Adrenal gland (tissue), 12 donors: ENCODE data around the gene LAMA1. TPM values are rescaled to one million over a fixed set of nuclear protein-coding genes. Genes with fewer than 3 reads are reported as not detected.

Experiments used
- DNase-seq, 7 donors: peaks; one replicate each; pipeline ENCODE4 v3.0.0-alpha.2; 2019 to 2020
- H3K27ac ChIP-seq, 5 donors: fragments of 200-600 bp; sonication (generic) in 4 of 5; 1 replicate in 3 of 5; 2 replicates in 2 of 5; pipeline versions ENCODE4 v1.5.1 to v1.8.0; 2016 to 2020; ENCODE audit warnings: mild to moderate bottlenecking in 1 of 5
- H3K27me3 ChIP-seq: fragments of 200-600 bp; 2 replicates; pipeline ENCODE4 v1.8.0; 2021
- H3K36me3 ChIP-seq, 2 donors: fragments of 200-600 bp; replicated peaks in 1 of 2; 1 replicate in 1 of 2; 2 replicates in 1 of 2; pipeline versions ENCODE4 v1.5.1 to v1.8.0; 2018 to 2022
- H3K4me1 ChIP-seq, 2 donors: fragments of 200-600 bp; replicated peaks in 1 of 2; 1 replicate in 1 of 2; 2 replicates in 1 of 2; pipeline versions ENCODE4 v1.5.1 to v1.8.0; 2018 to 2021
- H3K4me3 ChIP-seq, 4 donors: fragments of 200-600 bp; sonication (generic) in 3 of 4; one replicate each; pipeline ENCODE4 v1.5.1; 2016 to 2018
- H3K9me3 ChIP-seq, 3 donors: fragments of 200-600 bp; sonication (generic) in 1 of 3; replicated peaks in 1 of 3; 1 replicate in 2 of 3; 2 replicates in 1 of 3; pipeline versions ENCODE4 v1.5.1 to v1.8.0; 2016 to 2021
- CTCF ChIP-seq, 6 experiments: fragments of 450-650 bp in 4 of 6; fragments of 200-600 bp in 2 of 6; sonication (generic) in 1 of 6; IDR thresholded peaks; 1 replicate in 5 of 6; 2 replicates in 1 of 6; pipeline versions ENCODE4 v1.5.1 to v1.8.0; 2016 to 2021; ENCODE audit warnings: antibody characterized with exemption in 6 of 6, mild to moderate bottlenecking in 2 of 6, moderate library complexity in 1 of 6
- POLR2A ChIP-seq, 2 donors: fragments of 450-650 bp; IDR thresholded peaks; one replicate each; pipeline ENCODE4 v1.6.1; 2017; ENCODE audit warnings: antibody characterized with exemption in 2 of 2, mild to moderate bottlenecking in 2 of 2, moderate library complexity in 1 of 2
- WGBS, 4 donors: extraction: QIAGEN DNeasy Blood & Tissue Kit in 2 of 4; methylation state at CpG; one replicate each; pipeline versions ENCODE4 v1.1.5 to v1.1.7; 2013 to 2017; 5-methylcytosine and 5-hydroxymethylcytosine counted together
- intact Hi-C, 2 donors: fragments of 100-400 bp; cut with DNase I; formaldehyde crosslinking; loops; one replicate each; pipeline versions ENCODE4 v1.14.1 to v1.15.0; 2022 to 2023
- polyA plus RNA-seq, 3 donors: library from polyadenylated mRNA; stranded (reverse); fragments of 200-250 nt in 2 of 3; fragments of 350-450 nt in 1 of 3; fragmentation: Illumina TruSeq in 1 of 3; extraction: RNeasy Lipid Tissue Mini Kit (QIAGEN cat#74804) in 1 of 3; gene quantifications; one replicate each; pipeline ENCODE4 v1.2.3, GENCODE V29; 2013 to 2014
- total RNA-seq, 9 donors: library from RNA; depleted of rRNA in 4 of 9; stranded (reverse); fragments of >200 nt in 4 of 9; fragments of 120-200 nt in 1 of 9; fragmentation: NEBNext Ultra II Directional in 1 of 9; extraction: Animal tissue kit (Norgen Biotek cat#: 25700) in 1 of 9; gene quantifications; one replicate each; pipeline versions ENCODE4 v1.1.0 to v1.2.4, GENCODE V29; 2013 to 2023
- donor health status: healthy with polysubstance abuse.
- donor health status: Bipolar disorder and iron deficiency.
- donor health status: DM: yes; HTN: yes; CAD: no.
- donor health status: DM: no; HTN: no; CAD: no.
- donor health status: DM: no; HTN: no; CAD: no.
- donor health status: DM: yes; HTN: yes; CAD: no.

Gene LAMA1
- total and polyA plus RNA-seq, 12 donors: 0.07 to 0.55 (median 0.17) TPM

DNA sequence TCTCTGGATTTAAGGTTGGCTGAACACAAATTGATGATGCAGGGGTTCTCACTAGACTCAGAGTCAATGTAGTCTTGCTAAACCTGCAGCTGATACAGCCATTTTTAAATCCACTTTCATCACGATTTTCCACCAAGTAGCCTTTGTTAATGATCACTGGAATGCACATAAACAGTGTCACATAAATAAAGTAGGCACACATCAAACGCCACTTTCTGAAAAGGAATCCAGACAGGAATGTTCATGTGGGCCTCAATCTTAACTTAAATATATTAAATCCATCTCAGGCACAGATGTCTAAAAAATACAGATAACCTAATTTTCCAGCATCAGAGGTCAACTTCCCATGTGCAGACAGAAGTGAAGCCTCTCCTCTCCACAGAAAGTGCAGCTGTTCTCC, 58.3 kb downstream of the LAMA1 start:
- intact Hi-C loops: no loop called here
- WGBS, 4 donors: 53 to 60% (median 56%) methylated on average over 2 of the region's 2 CpGs
- TF ChIP-seq POLR2A (IDR thresholded peaks at IDR 0.05) (no peak), CTCF (IDR thresholded peaks at IDR 0.05) (no peak)
- DNase-seq: no peak
- no peaks in the 10 kb centered on the region for H3K4me1 ChIP-seq
- no peaks in the 10 kb centered on the region for H3K36me3 ChIP-seq
- H3K27ac ChIP-seq: no peak overlapping the region
- H3K4me3 ChIP-seq: no peak overlapping the region
- no peaks in the 10 kb centered on the region for H3K9me3 ChIP-seq
- peaks cover 3% of the 10 kb centered on the region for H3K27me3 ChIP-seq

GRCh38 chr18:7056026-7056425, 61.6 kb downstream of the LAMA1 start:
- Histone ChIP-seq H3K4me1 (no peaks in the 10 kb centered on the region), H3K9me3 (no peaks in the 10 kb centered on the region), H3K27ac (no peak overlapping the region), H3K36me3 (no peaks in the 10 kb centered on the region), H3K4me3 (no peak overlapping the region), H3K27me3 (no peaks in the 10 kb centered on the region)
- WGBS, 4 donors: 71 to 92% (median 85%) methylated on average over 6 of the region's 6 CpGs
- intact Hi-C loops: no loop called here
- DNase-seq: no peak
- no peak for TF ChIP-seq CTCF (IDR thresholded peaks at IDR 0.05)
- no peak for TF ChIP-seq POLR2A (IDR thresholded peaks at IDR 0.05)

DNA sequence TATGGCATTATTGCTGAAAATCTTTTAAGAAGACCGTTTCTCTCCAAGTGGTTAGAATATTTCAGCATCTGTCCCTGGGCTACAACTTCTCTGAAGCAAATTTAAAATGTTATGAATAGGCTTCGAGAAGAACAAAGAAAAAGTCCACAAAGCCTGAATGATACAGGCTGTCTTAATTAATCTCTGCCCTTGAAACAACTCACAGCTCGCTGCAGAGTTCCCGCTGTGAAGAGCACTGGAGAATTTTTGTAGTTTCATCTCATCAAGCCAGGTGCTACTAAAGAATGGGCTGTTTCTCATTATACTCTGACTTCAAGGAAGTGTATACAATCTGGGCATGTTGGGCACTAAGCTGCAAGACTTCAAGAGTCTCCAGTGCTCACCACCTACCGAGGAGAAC, 67.6 kb downstream of the LAMA1 start:
- H3K36me3 ChIP-seq: no peaks in the 10 kb centered on the region
- intact Hi-C loops: no loop called here
- 63 to 74% (median 66%) methylated on average over 5 of the region's 5 CpGs for WGBS, 4 donors
- no peak overlapping the region for H3K4me3 ChIP-seq
- no peak overlapping the region for H3K27ac ChIP-seq
- H3K4me1 ChIP-seq: no peaks in the 10 kb centered on the region
- no peaks in the 10 kb centered on the region for H3K27me3 ChIP-seq
- no peak for DNase-seq
- TF ChIP-seq POLR2A (IDR thresholded peaks at IDR 0.05): no peak
- no peak for TF ChIP-seq CTCF (IDR thresholded peaks at IDR 0.05)
- no peaks in the 10 kb centered on the region for H3K9me3 ChIP-seq

- 73 to 78% (median 75%) methylated on average over 7 of the region's 7 CpGs for WGBS, 4 donors
These were observed 69.5 kb downstream of the LAMA1 start for GRCh38 chr18:7048081-7048480.

DNA sequence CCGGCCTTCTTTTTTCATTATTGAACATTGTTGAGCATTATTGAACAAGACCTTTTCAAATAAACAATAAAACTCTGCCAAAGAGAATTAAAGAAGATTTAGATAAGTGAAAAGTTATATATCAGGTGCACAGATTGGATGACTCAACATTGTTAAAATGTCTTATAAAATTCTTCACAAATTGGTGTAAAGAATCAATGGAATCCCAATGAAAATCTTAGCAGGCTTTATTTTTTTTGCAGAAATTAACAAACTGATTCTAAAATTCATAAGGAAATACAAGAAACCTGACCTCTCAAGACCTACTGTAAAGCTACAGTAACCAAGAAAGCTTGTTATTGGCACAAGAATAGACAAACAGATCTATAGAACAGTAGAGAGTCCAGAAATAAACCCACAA, 70.3 kb downstream of the LAMA1 start:
- WGBS, 4 donors: 68 to 90% (median 80%) methylated on average over 1 of the region's 1 CpG
- H3K4me3 ChIP-seq: no peak overlapping the region
- no peaks in the 10 kb centered on the region for H3K4me1 ChIP-seq
- H3K27ac ChIP-seq: no peak overlapping the region
- H3K36me3 ChIP-seq: no peaks in the 10 kb centered on the region
- H3K27me3 ChIP-seq: no peaks in the 10 kb centered on the region
- TF ChIP-seq CTCF (IDR thresholded peaks at IDR 0.05): no peak
- TF ChIP-seq POLR2A (IDR thresholded peaks at IDR 0.05): no peak
- DNase-seq: no peak
- H3K9me3 ChIP-seq: no peaks in the 10 kb centered on the region
- intact Hi-C loops: no loop called here

More at GRCh38 chr18:7048081-7048480, 69.5 kb downstream of the LAMA1 start:
- intact Hi-C loops: no loop called here
- no peak for DNase-seq
- Histone ChIP-seq H3K27ac (no peak overlapping the region), H3K9me3 (no peaks in the 10 kb centered on the region), H3K4me3 (no peak overlapping the region), H3K4me1 (no peaks in the 10 kb centered on the region), H3K27me3 (no peaks in the 10 kb centered on the region), H3K36me3 (no peaks in the 10 kb centered on the region)
- TF ChIP-seq POLR2A (IDR thresholded peaks at IDR 0.05): no peak
